IPS DF 19.7 (cell line): Measurements from ENCODE around the gene PPFIA3.
"Not testable (repeated sequence)": the region's sequence is repeated elsewhere in the genome, so short reads cannot be mapped to it uniquely, and the experiment has no call there.

Source experiments
- DNase-seq: peaks from one replicate; pipeline ENCODE4 v3.0.0-alpha.2; 2013; ENCODE audit warnings: low read depth, low spot score

Gene PPFIA3

DNA sequence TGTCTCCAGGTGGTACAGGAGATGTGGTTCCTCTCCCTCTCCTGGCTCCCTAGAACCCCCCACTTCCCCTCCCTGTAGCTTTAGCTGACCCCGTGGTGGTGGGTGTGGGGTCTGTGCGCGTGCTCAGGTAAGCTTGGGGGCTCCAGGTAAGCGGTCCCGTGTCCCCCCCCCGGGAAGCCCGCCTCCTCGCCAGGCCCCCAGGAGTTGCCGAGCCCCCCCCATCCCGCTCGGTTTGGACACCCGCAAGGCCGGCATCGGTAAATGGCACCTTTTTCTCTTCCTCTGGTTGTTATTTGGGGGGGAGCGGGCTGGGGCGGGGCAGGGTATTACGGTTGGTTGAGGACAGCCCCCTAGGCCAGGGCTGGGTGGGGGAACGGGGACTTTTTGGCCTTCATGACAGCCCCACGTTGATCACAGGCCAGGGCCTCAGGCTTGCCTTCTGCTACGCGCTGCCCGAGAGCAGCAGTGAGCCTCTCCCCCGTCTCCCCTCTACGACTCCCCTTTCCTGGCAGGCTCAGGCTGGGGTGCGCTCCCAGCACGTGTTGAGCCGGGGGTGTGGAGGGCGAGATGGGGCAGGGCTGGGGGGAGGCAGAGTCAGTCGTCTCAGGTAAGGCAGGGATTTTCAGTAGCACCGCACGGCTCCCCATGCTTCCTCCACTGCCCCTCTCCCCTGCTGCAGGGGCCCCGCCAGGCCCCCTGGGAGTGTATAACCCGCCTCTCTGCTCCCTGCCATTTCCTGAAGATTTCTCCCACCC, 15.8 kb upstream of the PPFIA3 start:
- no peak for DNase-seq

DNA sequence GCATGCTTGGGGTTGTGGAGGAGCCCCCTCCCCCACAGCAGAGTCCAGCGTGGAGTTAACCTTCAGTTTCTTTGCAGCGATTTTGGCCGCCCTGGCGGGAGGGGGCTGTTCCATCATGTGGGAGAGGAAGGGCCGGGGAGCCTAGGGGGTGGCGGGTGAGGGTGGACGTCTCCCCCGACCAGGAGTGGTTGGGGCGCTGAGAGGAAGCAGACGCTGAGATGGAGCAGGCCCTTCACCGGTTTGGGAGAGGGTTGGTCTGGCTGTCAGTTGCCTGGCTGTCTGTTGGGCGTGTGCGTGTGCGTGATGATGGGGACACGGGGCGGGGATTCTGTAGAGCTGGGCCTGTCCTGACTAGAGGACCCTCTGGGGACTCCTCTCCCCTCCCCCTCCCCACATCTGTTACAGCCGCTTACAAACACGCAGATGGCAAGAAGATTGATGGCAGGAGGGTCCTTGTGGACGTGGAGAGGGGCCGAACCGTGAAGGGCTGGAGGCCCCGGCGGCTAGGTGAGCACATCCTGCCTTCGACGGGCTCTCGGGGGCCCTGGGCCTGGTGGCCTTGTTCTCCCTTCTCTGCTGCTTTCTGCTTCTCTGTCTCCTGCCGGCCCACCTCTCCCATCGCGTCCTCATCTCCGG, 15.0 kb upstream of the PPFIA3 start:
- no peak for DNase-seq

DNA sequence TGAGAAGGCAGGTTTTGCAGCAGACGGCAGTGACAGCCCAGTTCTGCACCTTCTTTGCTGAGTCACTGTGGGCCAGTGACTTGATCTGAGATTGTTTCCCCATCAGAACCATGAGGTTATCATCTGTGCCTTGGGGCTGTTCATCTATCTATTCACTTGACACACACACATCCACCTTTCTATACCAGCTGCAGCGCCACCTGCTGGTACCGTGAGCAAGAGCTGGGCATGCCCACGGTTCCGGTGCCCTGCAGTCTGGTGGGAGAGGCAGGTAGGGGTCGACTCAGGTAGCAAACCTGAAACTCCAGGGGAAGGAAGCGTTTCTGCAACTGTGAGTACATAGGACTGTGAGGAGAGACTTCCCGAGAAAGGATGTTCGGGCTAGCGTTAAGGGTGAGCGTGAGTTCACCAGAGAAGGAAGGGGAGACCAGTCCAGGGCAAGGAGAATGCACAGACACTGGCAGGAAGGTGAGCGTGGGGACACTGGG, 12.7 kb upstream of the PPFIA3 start:
- DNase-seq, result no peak

- no peak for DNase-seq
Observed at GRCh38 chr19:49107625-49108459, 11.5 kb upstream of the PPFIA3 start.

GRCh38 chr19:49109051-49109450, 10.3 kb upstream of the PPFIA3 start:
- no peak for DNase-seq

GRCh38 chr19:49109569-49110233, 9.6 kb upstream of the PPFIA3 start:
- DNase-seq, result no peak

GRCh38 chr19:49110567-49110966, 8.8 kb upstream of the PPFIA3 start:
- no peak for DNase-seq

DNA sequence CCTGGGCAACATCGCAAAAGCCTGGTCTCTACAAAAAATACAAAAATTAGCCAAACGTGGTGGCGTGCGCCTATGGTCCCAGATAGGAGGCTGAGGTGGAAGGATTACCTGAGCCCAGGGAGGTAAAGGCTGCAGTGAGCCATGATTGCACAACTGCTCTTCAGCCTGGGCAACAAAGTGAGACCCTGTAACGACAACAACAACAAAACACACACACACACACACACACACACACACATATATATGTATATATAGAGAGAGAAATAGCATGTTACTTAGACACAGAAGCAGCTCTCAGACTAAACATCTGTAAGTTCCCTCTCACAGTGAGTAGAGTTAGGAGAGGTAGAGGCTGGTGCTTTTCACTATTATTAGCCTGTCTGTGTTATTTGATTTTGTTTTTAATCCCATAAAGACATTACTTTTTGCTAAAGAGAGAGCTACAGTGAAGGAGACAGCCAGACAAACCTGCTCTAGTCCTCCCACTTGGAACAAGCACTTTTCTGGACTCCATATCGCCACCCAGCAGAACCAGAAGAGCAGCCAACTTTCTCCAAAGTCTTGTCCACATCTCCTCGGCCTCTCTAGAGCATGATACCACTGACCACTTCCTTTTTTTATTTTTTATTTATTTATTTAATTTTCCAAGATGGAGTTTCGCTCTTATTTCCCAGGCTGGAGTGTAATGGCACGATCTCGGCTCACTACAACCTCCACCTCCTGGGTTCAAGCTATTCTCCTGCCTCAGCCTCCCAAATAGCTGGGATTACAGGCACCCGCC, 7.9 kb upstream of the PPFIA3 start:
- DNase-seq, result no peak

GRCh38 chr19:49113762-49114629, 5.3 kb upstream of the PPFIA3 start, which contains the start of gene LIN7B:
LIN7B (plus strand) TSS chr19:49114370; CDS start chr19:49114405, 35 bp downstream.
- DNase-seq, result no peak

DNA sequence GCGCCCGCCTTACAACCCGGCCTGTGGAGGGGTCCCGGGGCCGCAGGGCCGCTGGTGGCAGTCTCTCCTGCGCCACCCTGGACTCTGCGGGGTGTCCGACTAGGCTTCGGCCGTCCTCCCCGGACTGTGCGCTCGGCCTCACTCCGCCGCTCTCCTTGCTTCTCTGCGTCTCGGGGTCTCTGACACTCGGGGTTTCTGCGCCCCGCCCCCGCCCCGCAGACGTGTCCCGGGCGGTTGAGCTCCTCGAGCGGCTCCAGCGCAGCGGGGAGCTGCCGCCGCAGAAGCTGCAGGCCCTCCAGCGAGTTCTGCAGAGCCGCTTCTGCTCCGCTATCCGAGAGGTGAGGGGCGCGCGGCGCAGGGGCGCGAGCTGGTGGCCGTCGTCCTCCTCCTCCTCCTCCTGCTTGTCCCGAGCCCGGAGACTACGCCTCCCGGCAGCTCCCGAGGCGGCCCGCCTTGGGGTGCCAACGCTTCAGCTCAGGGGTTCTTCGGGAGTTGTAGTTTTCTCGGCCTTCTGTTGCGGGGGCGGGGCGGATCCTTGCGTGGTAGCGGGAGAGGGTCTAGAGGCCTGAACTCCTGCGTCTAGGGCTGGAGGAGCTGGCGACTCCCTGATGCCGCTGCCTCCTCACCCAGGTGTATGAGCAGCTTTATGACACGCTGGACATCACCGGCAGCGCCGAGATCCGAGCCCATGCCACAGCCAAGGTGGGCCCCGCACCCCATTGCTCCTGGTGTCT, 4.5 kb upstream of the PPFIA3 start:
- DNase-seq, result no peak

GRCh38 chr19:49116544-49116943, 2.8 kb upstream of the PPFIA3 start:
- no peak for DNase-seq

DNA sequence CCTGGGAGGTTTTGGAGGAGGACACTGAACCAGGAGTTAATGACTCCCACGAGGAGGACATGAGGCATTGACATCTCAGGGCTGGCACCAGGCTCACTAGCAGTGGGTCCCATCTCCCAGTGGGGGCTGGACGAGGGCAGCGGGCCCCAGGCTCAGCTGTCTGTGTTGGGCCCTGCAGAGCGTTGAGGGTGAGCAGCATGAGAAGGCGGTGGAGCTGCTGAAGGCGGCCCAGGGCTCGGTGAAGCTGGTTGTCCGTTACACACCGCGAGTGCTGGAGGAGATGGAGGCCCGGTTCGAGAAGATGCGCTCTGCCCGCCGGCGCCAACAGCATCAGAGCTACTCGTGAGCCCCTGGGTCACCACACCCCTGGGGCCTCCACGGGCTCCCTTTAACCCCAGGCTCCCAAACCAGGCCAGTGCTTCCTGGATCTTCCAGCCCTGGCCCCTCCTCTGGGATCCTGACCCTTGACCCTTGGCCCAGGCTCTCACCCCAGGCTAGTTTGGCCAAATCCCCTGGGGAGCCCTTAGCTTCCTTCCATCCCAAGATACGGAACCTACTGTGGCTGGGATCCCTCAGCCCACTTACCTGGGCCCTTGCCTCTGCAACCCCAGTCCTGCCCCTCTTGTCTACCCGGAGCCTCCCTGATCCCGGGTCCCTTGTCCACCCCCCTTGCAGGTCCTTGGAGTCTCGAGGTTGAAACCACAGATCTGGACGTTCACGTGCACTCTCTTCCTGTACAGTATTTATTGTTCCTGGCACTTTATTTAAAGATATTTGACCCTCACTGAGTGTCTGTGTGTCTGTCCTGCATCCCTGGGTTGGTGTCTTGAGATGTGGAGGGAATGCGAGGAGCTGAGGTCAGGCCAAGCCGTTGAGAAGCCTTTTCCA, 1.4 kb upstream of the PPFIA3 start:
- no peak for DNase-seq

- DNase-seq, result no peak
Observed at GRCh38 chr19:49118565-49119410, 556 bp upstream of the PPFIA3 start, which contains the start of gene C19orf73. C19orf73 (minus strand) TSS chr19:49119143; CDS start chr19:49119022, 121 bp downstream.

DNA sequence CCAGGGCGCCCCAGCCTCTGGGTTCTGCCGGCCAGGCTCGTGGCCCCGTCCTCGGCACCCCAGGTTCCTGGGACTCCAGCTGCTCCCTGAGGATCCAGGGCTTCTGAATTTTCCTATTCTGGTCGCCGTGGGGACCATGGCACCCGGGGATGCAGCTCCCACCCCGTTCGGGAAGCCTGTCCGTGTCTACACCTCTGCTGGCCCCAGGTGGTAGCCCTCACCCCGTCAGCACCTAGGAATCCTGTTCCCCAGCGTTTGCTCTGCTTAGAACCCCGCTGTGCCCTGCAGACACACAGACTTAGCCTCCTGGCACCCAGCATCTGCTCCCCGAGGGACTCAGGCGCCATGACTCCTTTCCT, 960 bp downstream of the PPFIA3 start:
- no peak for DNase-seq

- DNase-seq, result no peak
Observed at GRCh38 chr19:49120868-49121267, 1.5 kb downstream of the PPFIA3 start.

DNA sequence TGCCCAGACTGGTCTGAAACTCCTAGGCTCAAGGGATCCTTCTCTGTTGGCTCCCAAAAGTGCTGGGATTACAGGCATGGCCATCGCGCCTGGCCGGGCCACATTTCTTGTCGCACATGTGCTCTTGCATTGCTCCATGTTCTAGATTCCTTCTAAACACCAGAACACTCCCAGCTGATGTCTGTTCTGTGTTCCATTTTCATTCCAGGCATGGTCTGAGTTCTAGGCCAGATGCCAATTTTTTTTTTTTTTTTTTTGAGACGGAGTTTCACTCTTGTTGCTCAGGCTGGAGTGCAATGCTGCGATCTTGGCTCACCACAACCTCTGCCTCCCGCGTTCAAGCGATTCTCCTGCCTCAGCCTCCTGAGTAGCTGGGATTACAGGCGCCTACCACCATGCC, 2.5 kb downstream of the PPFIA3 start:
- DNase-seq, result not testable (repeated sequence)

DNA sequence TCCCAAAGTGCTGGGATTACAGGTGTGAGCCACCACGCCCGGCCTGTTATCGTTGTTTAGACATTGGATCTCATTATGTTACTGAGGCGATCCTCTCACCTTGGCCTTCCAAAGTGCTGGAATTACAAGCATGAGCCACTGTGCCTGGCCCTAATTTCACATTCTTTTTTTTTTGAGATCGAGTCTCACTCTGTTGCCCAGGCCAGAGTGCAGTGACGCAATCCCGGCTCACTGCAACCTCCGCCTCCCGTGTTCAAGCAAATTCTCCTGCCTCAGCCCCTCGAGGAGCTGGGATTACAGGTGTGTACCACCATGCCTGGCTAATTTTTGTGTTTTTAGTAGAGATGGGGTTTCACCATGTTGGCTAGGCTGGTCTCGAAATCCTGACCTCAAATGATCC, 3.9 kb downstream of the PPFIA3 start:
- DNase-seq, result not testable (repeated sequence)
